Activated CD8-positive, alpha-beta memory T cell treated with anti-CD3 and anti-CD28 coated beads, Interleukin-2, amount 50 U/mL, for 4 hours (primary cell): ENCODE data around the gene PPM1N.

Source experiments
- DNase-seq: peaks from one replicate; pipeline ENCODE4 v3.0.0-alpha.2; 2020

PPM1N gene

DNA sequence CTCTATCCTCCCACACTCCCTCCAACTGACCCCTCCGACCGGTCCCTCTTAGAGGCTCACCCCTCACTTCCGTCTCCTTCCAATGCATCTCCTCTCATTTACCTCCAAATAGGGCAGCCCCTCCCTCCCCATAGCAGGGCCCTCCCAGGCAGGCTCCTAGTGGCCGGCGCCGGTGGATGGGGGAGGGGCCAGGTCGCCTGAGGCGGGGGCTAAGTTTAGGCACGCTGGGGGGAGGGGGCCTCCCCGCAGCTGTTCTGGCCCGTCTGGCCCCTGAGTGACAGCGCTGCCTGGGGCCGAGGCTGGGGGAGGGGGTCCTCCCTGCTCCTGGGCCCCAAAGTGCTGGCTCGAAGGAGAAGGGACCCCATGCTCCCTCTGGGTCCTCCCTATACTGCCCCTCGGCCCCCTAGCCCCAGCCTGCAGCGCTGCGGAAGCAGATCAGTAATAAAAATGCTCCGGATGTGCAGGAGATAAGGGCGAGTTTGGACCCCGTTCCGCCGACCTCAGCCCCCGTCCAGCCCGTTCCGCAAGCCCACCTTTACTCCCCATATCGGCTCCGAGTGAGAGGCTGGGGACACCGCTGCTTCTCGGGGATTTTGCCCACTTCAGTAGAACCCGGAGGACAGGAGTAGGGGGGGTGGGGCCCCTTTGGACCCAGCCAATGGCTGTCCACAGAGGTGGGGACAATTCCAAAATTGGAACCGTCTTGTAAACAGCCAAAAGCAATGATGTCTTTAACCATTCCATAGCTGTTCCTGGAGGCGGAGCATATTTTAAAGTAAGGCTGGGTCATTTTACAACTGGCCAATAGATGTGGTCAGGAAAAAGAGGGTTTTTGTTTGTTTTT, 5.4 kb upstream of the PPM1N start:
- no peak for DNase-seq

GRCh38 chr19:45494261-45494916, 3.9 kb upstream of the PPM1N start:
- no peak for DNase-seq

- DNase-seq = no peak
Measured at GRCh38 chr19:45495178-45495577, 3.1 kb upstream of the PPM1N start.

GRCh38 chr19:45496349-45496953, 1.8 kb upstream of the PPM1N start:
- DNase-seq = peak; percentile 48

- no peak for DNase-seq
Measured at GRCh38 chr19:45497791-45498190, 452 bp upstream of the PPM1N start.

DNA sequence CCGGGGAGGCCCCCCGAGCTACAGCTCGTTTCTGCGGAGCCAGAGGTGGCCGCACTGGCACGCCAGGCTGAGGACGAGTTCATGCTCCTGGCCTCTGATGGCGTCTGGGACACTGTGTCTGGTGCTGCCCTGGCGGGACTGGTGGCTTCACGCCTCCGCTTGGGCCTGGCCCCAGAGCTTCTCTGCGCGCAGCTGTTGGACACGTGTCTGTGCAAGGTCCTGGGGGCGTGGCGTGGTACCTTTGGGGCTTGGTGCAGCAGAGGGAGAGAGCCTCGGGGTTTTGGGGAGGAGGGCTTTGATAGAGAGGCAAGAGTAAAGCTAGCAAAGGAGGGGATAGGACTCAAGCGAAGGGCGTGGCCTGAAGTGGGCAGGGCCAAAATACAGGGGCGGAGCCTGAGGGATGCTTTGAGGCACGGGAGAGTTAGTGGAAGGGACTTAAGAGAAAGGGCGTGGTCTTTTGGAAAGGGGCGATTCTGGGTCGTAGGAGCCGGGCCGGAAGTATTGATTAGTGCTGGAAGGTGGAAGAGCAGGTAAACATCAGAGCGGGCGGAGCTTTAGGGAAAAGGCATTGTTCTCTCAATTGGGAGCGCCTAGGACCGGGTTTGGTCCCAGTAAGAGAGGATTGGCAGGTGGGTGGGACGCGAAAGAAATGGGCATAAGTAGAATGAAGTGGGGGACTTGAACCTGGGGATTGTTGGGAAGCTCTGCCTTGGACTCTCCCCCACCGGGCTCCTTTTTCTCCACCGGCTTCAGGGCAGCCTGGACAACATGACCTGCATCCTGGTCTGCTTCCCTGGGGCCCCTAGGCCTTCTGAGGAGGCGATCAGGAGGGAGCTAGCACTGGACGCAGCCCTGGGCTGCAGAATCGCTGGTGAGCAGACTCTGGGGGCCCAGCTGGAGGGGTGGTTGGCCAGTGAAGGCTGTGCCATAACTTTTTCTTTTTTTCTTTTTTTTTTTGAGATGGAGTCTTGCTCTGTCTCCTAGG, 1.2 kb downstream of the PPM1N start:
- DNase-seq = peak; percentile 68

DNA sequence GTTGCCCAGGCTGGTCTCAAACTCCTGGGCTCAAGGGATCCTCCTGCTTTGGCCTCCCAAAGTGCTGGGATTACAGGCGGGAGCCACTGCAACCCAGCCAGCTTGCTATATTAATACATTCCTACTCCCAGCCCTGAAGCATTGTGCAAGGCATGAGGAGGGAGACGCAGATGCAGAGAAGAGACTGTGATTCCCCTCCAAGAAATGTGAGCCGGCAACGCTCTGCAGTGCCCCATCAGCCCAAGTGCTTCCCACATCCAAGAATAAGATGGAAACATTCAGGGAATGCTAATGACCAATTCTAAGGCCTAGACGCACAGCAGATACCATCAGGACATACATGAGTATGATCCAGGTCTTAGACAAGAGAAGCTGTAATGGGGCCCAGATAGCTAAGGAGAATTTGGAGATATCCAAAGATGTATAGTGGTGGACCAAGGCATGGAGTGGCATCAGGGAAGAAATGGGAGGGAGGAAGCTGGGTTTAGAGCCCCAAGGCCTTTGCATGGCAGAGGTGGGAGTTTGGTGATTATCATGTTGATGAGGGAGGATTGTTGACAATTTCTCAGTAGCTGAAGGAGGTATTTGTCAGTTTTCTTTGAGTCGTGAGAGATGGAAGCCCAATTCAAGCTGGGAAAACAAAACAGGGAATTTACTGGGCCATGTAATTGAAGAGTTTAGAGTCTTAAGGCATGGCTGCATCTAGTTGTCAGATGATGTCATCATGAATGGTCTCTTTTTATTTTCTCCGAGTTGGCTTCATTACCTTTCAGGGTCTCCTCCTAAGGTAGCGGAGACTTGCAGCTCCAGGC, 2.9 kb downstream of the PPM1N start:
- DNase-seq = no peak

GRCh38 chr19:45501730-45502014, 3.4 kb downstream of the PPM1N start:
- no peak for DNase-seq

DNA sequence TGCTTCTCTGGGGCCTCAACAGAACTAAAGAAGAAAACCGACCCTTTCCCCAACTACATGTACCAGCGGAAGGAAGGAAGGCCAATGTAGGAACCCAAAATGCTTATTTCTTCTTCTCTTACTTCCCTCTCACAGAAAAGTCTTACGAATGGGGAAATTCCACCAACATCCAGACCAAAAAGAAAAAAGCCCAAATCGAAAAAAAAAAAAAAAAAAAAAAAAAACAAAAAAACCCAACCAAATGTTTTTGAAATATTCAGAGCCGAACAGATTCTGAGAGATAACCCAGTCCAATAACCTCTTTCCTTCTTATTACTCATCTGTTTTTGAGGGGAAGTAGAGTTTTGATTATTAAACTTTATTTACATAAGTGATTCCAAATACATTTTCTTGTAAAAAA, 3.9 kb downstream of the PPM1N start:
- DNase-seq = no peak

GRCh38 chr19:45503909-45504308, 5.7 kb downstream of the PPM1N start:
- DNase-seq = no peak

DNA sequence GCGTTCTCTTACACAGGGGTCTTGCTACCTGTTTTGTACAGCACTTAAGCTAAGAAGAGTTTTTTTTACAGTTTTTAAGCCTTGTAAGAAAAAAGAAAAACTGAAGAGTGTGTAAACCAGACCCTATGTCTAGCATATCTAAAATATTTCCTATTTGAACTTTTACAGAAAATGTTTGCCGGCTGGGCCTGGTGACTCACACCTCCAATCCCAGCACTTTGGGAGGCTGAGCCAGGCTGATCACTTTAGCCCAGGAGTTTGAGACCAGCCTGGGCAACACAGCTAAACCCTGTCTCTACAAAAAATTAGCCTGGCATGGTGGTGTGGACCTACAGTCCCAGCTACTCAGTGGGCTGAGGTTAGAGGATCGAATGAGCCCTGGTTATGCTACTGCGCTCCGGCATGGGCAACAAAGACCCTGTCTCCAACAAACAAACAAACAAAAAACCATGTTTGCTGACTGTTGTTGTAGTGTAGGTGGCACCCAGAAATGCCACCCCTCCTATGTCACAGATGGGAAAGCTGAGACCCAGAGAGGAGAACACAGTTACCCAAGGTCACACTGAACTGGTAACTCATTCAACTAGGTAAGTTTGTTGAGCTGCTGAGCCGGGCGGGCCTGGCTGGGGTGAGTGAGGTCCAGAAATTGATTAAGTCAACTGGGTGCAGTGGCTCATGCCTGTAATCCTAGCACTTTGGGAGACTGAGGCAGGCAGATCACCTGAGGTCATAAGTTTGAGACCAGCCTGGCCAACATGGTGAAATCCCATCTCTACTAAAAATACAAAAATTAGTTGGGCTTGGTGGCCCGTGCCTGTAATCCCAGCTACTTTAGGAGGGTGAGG, 7.1 kb downstream of the PPM1N start:
- no peak for DNase-seq

- DNase-seq = no peak
Measured at GRCh38 chr19:45505996-45506245, 7.7 kb downstream of the PPM1N start.

GRCh38 chr19:45506246-45506988, 8.2 kb downstream of the PPM1N start:
- peak; percentile 99 for DNase-seq

DNA sequence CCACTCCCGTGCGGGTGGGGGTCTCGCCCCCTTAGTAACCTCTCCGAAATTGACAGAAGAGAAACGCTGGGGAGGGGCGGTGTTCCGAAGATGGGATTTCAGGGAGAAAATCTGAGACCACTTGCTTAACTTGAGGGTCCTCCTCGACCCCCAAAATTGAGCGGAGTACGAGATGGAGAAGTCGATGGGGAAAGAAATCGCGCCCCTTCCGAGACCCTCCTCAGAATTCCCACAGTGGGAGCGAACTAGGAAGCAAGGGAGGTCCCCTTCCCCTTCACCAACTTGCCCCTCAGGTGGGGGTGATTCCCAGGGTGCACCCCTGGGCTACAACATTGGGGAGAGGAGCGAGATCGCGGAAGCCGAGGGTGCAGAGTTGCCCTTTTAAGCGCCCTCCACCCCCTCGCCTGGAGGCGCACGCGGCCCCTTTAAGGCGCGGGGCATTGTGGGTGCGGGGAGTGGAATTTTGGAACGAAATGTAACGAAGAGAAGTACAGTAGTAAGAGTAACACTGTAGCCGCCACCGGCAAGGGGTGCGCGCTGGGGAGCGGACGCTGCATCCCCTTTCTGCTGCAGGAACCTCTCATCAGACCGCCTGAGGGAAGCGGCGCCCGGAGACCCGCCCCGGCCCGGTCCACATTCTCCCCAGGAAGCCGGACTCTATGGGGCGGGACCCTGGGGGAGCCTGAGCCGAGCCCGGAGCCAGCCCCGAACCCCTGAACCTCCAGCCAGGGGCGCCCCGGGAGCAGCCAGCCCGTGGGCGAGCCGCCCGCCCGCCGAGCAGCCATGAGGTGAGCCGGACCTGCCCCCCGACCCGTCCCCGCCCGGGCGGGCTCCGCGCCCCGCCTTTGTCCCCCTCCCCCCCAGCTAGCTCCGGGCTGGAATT, 9.0 kb downstream of the PPM1N start, which contains the start of gene VASP:
Gene VASP (plus strand): TSS at position 491 of the 883 bp plus-strand sequence. CDS start 293 bp downstream, at position 784.
- peak; percentile 90 for DNase-seq

GRCh38 chr19:45507872-45508416, 9.7 kb downstream of the PPM1N start:
- DNase-seq = no peak

GRCh38 chr19:45508417-45508860, 10.2 kb downstream of the PPM1N start:
- DNase-seq = peak; percentile 66

- DNase-seq = no peak
Measured at GRCh38 chr19:45508861-45509691, 10.8 kb downstream of the PPM1N start.

GRCh38 chr19:45509692-45510015, 11.4 kb downstream of the PPM1N start:
- DNase-seq = no peak
